GM18499 (cell line): ENCODE results near the gene CERS1.

Source experiments
- ATAC-seq: cut with Tn5 transposase; IDR thresholded peaks from one replicate; pipeline ENCODE4 v1.9.1; 2021; ENCODE audit warnings: moderate number of reproducible peaks; ENCODE audit not compliant: insufficient read depth, unreplicated experiment

The CERS1 gene

DNA sequence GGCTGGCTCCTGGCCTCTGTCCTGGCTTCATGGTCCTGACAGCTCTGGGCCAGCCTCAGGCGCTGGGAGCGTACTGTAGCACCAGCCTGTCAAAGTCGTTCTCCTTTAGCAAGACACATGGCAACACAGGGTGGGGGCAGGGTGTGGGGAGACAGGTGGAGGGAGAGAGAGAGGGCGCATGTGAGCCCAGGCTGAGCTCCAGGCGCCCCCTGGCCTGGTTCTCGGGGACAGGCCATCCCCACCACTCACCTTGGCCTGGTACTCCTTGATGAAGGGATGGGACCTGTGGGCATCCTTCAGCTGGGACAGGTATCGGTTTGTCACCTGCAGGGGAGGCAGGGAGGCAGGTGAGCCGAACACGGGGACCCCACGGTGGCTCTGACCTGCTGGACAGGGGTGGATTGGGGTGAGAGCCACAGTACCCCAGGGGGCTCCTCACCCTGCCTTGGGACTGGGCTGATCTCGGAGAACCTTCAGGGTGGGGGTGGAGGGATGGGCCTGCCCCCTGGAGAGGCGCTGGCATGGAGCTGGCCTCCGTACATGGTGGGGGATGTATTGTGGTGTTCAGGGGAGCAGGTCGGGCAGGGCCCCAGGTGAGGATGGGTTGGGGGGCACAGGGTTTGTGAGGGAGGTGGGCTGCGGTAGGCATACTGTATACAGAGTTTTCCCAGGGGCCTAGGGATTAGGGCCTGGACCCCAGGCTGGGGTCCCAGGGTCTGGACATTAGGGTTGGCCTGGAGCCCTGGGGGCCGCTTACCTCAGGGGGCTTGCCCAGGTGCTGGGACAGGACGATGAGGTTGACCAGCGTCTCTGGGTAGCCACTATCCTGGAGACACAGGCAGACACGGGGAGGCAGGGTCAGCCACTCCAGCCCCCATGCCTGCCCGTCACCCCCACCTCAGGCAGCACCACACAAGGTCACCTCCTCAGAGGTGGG lies 3.9 kb upstream of the CERS1 start:
- ATAC-seq = no peak

DNA sequence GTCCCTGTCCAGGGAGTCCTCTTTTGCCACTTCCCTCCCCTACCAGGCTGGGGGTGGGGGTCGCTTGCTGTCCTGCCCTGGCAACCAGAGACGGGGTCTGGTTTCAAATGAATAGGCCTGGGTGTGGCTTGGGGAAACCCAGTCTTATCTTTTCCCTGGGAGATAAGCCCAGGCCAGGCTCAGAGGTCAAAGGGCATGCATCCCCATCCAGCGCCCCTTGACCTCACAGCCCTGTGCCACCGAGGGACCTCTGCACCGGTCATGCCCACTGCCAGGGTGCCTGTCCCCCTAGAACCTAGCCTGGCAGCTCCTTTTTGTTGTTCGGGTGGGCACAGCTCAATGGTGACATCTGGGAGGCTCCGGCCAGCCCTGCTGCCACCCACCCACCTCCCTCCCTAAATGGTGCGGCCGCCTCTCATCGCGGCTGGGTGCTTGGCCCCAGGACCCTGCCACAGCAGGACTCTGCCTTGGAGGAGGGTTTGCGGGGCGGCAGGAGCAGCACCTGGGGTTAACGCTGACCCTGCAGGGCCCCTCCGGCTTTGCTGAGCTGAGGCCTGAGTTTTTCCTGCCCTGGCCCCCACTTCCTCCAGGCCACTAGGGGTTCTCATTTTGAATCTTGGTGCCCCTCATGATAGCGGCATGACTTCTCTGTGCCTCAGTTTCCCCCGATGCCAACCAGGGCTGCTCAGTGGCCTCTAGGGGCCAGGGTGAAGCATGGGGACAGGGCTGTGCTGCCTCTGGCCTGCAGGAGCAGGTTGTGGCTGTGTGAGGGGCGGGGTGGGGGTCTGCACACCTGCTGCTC lies 2.9 kb upstream of the CERS1 start:
- ATAC-seq = no peak

DNA sequence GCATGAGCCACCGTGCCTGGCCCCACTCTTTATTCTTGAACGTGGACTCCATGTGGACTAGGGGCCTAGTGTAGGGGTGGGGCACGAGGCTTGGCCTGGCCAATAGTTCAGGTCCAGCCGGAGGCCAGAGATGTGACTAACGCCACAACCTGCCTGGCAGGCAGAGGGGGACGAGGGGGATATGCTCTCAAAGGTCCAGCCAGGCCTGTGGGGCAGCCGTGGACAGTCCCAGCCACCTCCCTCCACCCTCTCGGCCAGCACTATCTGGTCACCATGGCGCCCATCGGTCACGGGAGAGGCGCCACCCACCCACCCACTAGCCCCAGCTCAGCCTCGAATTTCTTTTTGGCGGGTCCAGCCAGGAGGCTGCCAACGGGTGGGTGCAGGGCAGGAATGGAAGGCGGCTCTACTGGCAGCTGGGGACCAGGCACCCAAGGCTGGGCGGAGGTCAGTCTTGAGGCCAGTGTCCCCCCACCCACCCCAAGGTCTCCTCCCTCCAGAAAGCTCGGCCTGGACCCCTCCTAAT lies 2.2 kb upstream of the CERS1 start:
- ATAC-seq = no peak

DNA sequence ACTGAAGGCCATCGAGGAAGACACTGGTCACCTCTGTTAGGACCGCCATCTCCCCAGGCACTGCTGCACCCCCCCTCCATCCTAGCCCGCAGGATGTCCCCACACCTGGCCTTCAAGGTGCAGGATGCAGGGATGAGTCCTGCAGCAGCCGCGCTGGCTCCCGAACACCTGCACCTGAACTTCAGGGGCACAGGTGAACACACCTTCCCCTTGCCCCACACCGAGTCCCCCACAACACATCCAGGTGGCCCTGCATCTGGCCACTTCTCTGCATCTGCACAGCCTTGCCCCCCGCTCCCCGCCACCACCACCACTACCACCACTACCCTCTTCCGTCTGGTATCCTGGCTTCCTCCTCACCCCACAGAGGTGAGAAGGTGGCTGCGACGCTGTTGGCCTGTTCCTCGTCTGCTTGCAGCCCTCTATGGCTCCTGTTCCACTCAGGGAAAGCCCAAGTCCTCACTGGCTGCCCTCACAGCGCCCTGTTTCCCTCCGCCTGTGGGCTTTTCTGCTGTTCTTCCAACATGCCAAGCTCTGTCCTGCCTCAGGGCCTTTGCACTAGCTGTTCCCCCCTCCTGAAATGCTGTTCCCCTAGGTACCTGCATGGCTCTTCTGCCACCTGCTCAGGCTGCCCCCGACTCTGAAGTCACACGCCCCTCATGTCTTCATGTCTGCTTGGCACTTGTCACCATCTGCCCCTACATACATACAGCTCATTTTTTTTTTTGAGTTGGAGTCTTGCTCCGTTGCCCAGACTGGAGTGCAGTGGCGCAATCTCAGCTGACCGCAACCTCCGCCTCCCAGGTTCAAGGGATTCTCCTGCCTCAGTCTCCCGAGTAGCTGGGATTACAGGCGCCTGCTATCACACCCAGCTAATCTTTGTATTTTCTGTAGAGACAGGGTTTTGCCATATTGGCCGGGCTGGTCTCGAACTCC lies 1.4 kb upstream of the CERS1 start:
- no peak for ATAC-seq

DNA sequence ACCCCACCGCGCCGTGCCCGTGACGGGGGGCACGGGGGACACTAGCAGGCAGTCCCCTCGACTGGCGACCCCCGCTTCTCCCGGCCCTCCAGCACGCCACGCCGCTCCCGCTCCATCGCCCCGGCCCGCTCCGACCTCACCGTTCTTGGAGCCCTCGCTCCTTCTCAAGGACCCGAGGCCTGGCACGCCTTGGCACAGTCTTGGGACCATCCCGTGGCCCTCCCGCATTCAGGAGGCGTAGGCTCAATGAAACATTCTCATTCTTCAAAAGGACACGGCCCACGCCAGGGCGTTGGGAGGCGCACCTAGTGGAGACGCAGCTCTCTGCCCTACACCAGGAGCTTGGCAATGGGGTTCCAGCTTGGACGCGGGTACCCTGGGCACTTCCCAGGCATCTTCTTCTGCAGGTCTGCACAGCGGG lies 473 bp upstream of the CERS1 start:
- ATAC-seq = no peak

DNA sequence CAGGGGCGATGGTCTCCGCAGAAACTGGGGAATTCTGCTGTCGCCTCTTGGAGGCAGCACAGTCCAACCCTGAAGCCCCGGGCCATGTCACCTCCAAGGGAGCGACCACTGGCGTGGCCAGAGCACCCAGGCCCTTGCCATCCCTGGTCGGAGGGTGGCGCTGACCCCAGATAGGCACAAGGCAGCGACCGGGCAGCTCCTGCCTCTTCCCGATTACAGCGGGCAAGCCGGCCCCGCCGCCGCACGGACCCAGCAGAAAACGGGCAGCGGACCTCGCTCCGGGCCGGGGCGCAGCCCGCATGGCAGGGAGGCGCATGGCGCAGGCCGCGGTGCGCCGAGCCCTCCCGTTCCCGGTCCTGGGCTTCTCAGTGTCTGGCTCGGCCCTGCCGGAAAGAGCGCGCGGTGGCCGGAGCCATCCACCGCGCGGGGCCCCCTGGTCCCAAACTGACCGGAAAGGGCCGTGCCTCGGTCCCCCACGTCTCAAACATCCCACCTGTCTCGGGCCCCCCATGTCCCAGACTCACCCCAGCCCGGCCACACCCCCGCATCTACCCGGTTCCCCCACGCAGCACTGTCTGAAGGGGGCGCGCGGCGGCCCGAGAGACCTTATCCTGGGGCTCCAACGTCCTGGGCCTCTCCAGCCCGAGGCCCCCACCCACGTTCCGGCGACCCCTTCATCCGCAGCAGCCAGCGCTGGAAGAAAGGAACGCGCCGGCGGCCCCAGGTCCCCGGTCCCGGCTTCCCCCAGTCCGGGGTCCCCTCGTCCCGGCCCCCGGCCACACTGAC lies 727 bp downstream of the CERS1 start:
- no peak for ATAC-seq

DNA sequence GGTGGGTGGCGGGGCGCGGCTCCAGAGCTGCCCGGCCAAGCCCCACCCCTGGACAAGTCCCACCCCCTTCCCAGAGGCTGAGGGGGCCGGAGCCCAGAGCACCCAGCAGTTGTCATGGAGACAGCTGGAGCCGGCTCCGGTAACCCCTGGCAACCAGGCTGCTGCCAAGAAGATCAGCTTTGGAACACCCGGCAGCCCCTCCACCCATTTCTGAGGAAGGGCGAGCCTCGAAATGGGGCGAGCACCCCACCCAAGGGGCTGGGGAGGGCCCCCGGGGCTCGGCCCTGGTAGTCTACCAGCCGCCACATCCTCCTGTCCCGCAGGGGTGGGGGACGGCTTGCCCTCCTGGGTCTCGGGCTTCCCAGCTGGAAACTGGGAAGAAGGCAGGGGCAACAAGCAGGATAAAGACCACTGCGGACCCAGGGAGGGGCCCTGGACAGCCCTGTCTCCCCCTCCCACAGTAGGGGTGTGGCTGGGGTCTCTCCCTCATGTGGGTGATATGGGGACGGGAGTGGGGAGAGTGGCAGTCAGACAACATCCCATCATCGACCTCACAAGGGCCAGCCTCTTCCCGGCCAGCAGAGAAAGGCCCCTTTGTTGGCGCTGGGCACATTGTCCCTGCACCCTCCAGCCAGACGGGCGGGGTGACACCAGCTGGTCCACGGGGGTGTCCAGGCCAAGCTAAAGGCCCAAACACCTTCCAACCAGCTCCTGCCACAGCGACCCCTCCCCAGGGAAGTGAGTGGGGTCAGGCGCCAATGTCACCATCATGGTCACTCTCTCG lies 1.5 kb downstream of the CERS1 start:
- ATAC-seq = no peak

DNA sequence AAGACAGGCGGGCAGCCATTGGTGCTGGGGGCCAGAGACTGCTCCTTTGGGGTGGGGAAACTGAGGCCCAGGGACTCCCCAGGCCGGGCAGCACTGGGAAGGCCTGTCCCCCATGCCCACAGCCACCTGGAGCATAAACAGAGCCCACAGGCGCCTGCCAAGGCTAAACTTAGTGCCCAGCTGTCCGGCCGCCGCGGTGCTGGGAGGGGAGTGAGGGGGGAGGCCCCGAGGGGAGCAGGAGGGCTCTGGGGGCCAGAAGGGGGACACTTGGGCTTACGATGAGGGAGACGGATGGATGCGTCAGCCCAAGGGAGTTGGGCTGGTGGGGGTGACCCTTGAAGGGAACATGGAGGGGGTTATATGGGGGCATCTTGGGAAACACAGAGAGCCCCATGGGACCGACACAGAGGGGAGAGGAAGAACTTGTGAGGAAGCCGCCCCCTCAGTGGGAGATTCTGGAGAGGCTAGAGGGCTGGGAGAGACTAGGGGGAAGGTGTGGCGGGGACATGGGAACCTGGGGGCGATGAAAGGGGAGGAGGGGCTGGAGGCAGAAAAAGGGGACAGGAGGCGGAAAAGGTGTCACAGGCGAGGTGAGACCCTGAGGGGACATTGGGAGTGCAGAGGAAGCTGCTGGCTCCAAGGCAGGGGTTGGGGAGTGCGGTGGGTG lies 2.2 kb downstream of the CERS1 start:
- ATAC-seq = no peak

DNA sequence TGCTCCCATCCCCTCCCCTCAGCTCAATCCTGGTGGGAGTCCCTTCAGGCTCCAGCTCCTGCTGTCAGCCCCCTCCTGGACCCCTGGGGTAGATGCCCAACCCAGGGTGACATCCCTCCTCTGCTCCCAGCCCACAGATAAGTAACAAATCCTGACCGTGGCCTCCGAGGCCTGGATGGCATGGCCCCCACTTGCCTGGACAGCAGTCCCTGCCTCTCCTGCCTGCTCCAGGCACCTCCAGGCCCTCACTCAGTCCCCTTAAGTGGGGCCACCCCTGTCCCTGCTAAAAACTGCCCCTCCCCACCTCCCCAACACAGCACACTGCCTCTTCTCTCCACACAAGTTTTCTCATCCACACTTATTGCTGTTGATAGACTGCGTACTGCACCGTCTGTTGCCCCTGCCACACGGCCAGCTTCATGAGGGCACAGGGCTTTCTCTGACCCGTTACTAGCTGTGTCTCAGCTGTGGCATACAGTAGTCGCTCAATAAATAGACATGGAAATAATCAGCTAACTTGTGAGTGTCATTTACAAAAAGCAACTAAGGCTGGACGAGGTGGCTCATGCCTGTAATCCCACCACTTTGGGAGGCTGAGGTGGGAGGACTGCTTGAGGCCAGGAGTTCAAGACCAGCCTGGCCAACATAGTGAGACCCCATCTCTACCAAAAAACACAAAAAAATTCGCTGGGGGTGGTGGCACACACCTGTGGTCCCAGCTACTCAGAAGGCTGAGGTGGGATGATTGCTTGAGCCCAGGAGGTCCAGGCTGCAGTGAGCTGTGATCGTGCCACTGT lies 5.8 kb downstream of the CERS1 start:
- ATAC-seq = no peak

DNA sequence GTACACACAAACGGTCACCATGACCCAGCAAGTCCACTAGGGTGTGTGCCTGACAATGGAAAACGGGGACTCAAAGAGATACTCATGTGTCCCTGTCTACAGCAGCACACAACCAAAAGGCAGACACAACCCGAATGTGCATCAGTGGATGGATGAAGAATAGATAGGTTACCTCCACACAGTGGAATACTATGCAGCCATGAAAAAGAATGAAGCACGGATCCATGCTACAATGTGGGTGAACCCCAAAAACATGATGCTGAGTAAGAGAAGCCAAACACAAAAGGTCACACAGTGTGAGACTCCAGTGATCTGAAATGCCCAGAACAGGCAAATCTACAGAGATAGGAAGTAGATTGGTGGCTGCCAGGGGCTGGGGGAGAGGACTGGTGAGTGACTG lies 9.0 kb downstream of the CERS1 start:
- ATAC-seq = no peak

DNA sequence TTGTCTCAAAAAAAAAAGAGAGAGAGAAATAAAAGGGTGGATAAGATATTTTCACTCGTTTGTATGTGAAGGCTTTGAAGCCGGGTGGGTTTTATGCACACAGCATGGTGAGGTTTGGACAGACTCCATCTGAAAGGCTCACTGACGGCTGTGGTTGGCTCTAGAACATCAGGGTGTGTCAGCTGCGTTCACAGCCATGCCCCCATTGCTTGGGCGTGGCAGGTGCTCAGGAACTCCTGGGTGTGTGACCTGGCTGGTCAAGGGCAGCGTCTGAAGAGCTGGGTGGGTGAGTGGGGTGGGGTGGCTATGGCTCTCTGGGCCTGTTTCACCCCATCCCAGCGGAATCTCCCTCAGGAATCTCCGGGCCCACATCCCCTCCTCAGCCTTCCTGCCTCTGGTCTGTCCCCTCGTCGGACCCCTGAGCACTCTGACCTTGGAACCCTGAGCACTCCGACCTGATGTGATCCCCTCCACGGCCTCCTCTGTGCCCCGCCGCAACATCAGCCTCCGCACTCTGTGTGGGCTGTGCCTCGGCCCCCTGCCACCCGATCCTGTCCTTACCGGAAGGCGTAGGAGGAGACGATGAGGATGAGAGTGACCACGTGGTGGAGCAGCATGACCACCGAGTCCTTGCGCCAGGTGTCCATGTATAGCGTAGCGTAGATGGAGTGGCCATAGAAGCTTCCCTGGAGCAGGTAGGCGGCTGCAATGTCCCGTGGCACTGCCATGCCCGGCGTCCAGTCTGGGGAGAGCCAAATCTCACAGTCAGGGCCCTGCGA lies 12.2 kb downstream of the CERS1 start:
- no peak for ATAC-seq

DNA sequence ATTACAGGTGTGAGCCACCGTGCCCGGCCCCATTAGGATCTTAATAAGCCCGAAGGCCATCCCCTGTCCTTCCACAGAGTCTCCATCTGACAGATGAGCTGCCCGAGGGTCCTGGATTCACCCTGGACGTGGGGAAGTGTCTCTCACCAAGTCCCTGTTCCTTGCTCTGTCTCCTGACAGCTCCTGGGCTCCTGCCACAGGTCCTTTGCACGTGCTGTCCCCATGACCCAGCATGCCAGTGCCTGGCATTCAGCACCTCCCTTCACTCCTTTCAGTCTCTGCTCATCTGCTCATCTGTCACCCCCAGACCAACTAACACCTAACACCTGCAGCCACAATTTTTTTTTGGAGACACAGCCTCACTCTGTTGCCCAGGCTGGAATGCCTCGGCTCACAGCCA lies 14.5 kb downstream of the CERS1 start:
- ATAC-seq = no peak

DNA sequence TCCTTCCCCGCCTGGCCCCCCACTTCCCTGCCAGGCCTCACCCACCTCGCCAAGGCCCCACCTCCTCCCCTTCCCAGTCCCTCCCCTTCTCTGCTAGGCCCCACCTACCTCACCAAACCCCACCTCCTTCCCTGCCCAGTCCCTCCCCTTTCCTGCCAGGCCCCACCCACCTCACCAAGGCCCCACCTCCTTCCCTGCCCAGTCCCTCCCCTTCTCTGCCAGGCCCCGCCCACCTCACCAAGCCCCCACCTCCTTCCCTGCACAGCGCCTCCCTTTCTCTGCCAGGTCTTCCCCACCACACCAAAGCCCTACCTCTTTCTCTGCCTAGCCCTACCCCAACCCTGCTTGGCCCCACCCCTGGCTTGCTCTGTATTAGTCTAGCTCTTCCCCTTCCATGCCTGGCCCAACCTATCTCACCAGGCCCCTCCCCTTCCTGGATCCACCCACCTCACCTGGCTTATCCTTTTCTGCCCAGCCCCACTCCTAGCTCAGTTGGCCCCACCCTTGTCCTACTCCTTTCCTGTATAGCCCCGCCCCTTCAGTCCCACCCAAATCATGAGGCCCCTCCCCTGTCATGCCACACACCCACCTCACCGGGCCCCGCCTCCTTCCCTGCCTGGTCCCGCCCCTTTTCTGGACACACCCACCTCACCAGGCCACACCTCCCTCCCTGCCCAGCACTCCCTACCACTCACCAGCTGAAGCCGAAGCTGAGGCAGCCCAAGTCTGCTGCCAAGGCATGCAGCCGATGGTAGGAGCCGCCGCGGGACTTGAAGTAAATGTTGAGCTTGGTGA lies 16.2 kb downstream of the CERS1 start:
- no peak for ATAC-seq

DNA sequence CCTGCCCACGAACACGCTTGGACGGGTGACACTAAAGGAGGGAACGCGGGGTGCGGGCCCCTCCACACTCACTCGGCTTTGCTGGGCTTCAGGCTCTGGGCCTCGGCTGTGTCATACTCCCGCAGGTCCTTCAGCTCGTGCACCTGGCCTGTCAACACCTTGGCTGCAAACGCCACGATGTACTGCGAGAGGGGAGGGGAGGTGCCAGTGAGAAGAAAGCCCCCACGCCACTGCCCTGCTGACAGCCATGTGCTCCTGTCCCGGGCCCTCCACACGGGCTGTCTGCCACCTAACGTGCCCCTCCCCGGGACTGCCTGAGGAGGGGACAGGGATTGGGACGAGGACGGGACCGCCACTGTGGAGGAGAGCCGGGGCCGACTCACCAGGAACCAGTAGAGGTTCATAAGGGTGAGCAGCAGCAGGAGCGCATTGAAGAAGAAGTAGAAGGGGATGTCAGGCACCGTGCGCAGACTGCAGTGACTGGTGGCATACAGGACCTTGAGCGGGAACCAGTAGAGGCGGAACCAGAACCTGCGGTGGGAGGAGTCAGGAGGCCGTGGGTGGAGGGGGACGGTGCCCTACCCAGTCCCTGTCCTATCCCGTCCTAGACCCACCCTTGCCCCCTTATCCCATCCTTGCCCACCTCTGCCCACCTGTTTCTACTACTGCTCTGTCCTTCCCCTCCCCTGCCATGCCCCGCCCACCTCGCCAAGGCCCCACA lies 16.9 kb downstream of the CERS1 start:
- ATAC-seq = no peak
